Tibial nerve (tissue), 4 donors: ENCODE measurements around the gene TBP.

ENCODE experiments used
- CTCF ChIP-seq, 5 experiments: fragments of 200-600 bp in 3 of 5; fragments of 450-650 bp in 2 of 5; sonication (generic) in 3 of 5; IDR thresholded peaks; one replicate each; pipeline ENCODE4 v1.5.1; 2016 to 2019; ENCODE audit warnings: antibody characterized with exemption in 5 of 5, mild to moderate bottlenecking in 3 of 5, moderate library complexity in 2 of 5
- EP300 ChIP-seq, 2 donors: sonication (generic); formaldehyde crosslinking; IDR thresholded peaks; one replicate each; pipeline ENCODE4 v1.6.1; 2017; ENCODE audit warnings: antibody characterized with exemption in 2 of 2, mild to moderate bottlenecking in 1 of 2

GRCh38 chr6:170532867-170533488 is 21.2 kb upstream of the TBP start:
- no peak for TF ChIP-seq CTCF (IDR thresholded peaks at IDR 0.05)
- no peak for TF ChIP-seq EP300 (IDR thresholded peaks at IDR 0.05)
